ENCODE results near the gene HES7.

HES7 gene

GRCh38 chr17:8119581-8120519, 4.1 kb downstream of the HES7 start:
- Histone ChIP-seq H3K9me3 (ENCODE audit: control insufficient read depth, low read length) (no peaks in the 10 kb centered on the region), H3K4me3 (ENCODE audit: extremely low read depth, insufficient read depth, low read length, poor library complexity, severe bottlenecking) (peak overlapping the region; percentile 66), H3K36me3 (ENCODE audit: control insufficient read depth, insufficient read depth, low read length) (no peaks in the 10 kb centered on the region), H3K4me1 (ENCODE audit: control insufficient read depth, insufficient read depth, low read length, poor library complexity, severe bottlenecking) (peaks cover 20% of the 10 kb centered on the region), H3K27ac (ENCODE audit: low read depth, low read length, severe bottlenecking) (no peak overlapping the region)
- WGBS, 2 experiments (ENCODE audit: insufficient coverage in 2 of 2) = 1% methylated on average over 14 to 17 of the region's 28 CpGs

GRCh38 chr17:8118769-8119580, 4.9 kb downstream of the HES7 start:
- WGBS, 2 experiments (ENCODE audit: insufficient coverage in 2 of 2) = 0% methylated on average over 27 to 30 of the region's 38 CpGs
- Histone ChIP-seq H3K9me3 (ENCODE audit: control insufficient read depth, low read length) (no peaks in the 10 kb centered on the region), H3K36me3 (ENCODE audit: control insufficient read depth, insufficient read depth, low read length) (no peaks in the 10 kb centered on the region), H3K27ac (ENCODE audit: low read depth, low read length, severe bottlenecking) (peak overlapping the region; percentile 23), H3K4me1 (ENCODE audit: control insufficient read depth, insufficient read depth, low read length, poor library complexity, severe bottlenecking) (peaks cover 11% of the 10 kb centered on the region), H3K4me3 (ENCODE audit: extremely low read depth, insufficient read depth, low read length, poor library complexity, severe bottlenecking) (peak overlapping the region; percentile 51)

- H3K36me3 ChIP-seq (ENCODE audit: control insufficient read depth, insufficient read depth, low read length) = no peaks in the 10 kb centered on the region
- peak within 1 kb of the TSS; percentile 23 for H3K27ac ChIP-seq (ENCODE audit: low read depth, low read length, severe bottlenecking)
- no peaks in the 10 kb centered on the region for H3K9me3 ChIP-seq (ENCODE audit: control insufficient read depth, low read length)
- WGBS, 2 experiments (ENCODE audit: insufficient coverage in 2 of 2) = 1 to 3% methylated on average over 28 to 30 of the region's 33 CpGs
- peaks cover 3% of the 10 kb centered on the region for H3K4me1 ChIP-seq (ENCODE audit: control insufficient read depth, insufficient read depth, low read length, poor library complexity, severe bottlenecking)
- H3K4me3 ChIP-seq (ENCODE audit: extremely low read depth, insufficient read depth, low read length, poor library complexity, severe bottlenecking) = peak within 1 kb of the TSS; percentile 51
Measured at GRCh38 chr17:8117980-8118768, 5.7 kb downstream of the HES7 start, which contains the start of gene ALOXE3. TSS of gene ALOXE3 (minus strand) at chr17:8118514. CDS start at chr17:8117990, 524 bp downstream.

- Histone ChIP-seq H3K9me3 (ENCODE audit: control insufficient read depth, low read length) (no peaks in the 10 kb centered on the region), H3K27ac (ENCODE audit: low read depth, low read length, severe bottlenecking) (no peak overlapping the region), H3K36me3 (ENCODE audit: control insufficient read depth, insufficient read depth, low read length) (no peaks in the 10 kb centered on the region), H3K4me1 (ENCODE audit: control insufficient read depth, insufficient read depth, low read length, poor library complexity, severe bottlenecking) (peaks cover 3% of the 10 kb centered on the region), H3K4me3 (ENCODE audit: extremely low read depth, insufficient read depth, low read length, poor library complexity, severe bottlenecking) (peak overlapping the region; percentile 51)
- 5 to 7% methylated on average over 14 to 15 of the region's 18 CpGs for WGBS, 2 experiments (ENCODE audit: insufficient coverage in 2 of 2)
Measured at GRCh38 chr17:8117367-8117979, 6.4 kb downstream of the HES7 start.

GRCh38 chr17:8116776-8117175, 7.1 kb downstream of the HES7 start:
- no peak overlapping the region for H3K27ac ChIP-seq (ENCODE audit: low read depth, low read length, severe bottlenecking)
- peaks cover 3% of the 10 kb centered on the region for H3K4me1 ChIP-seq (ENCODE audit: control insufficient read depth, insufficient read depth, low read length, poor library complexity, severe bottlenecking)
- 69 to 79% methylated on average over 17 to 18 of the region's 18 CpGs for WGBS, 2 experiments (ENCODE audit: insufficient coverage in 2 of 2)
- no peaks in the 10 kb centered on the region for H3K36me3 ChIP-seq (ENCODE audit: control insufficient read depth, insufficient read depth, low read length)
- H3K4me3 ChIP-seq (ENCODE audit: extremely low read depth, insufficient read depth, low read length, poor library complexity, severe bottlenecking) = no peak overlapping the region
- H3K9me3 ChIP-seq (ENCODE audit: control insufficient read depth, low read length) = no peaks in the 10 kb centered on the region

GRCh38 chr17:8110907-8111306, 13.0 kb downstream of the HES7 start:
- Histone ChIP-seq H3K9me3 (ENCODE audit: control insufficient read depth, low read length) (no peaks in the 10 kb centered on the region), H3K36me3 (ENCODE audit: control insufficient read depth, insufficient read depth, low read length) (no peaks in the 10 kb centered on the region), H3K4me3 (ENCODE audit: extremely low read depth, insufficient read depth, low read length, poor library complexity, severe bottlenecking) (no peak overlapping the region), H3K27ac (ENCODE audit: low read depth, low read length, severe bottlenecking) (no peak overlapping the region), H3K4me1 (ENCODE audit: control insufficient read depth, insufficient read depth, low read length, poor library complexity, severe bottlenecking) (peaks cover 5% of the 10 kb centered on the region)
- 89 to 91% methylated on average over 6 of the region's 6 CpGs for WGBS, 2 experiments (ENCODE audit: insufficient coverage in 2 of 2)

- Histone ChIP-seq H3K27ac (ENCODE audit: low read depth, low read length, severe bottlenecking) (no peak overlapping the region), H3K36me3 (ENCODE audit: control insufficient read depth, insufficient read depth, low read length) (no peaks in the 10 kb centered on the region), H3K4me1 (ENCODE audit: control insufficient read depth, insufficient read depth, low read length, poor library complexity, severe bottlenecking) (peaks cover 5% of the 10 kb centered on the region), H3K9me3 (ENCODE audit: control insufficient read depth, low read length) (no peaks in the 10 kb centered on the region), H3K4me3 (ENCODE audit: extremely low read depth, insufficient read depth, low read length, poor library complexity, severe bottlenecking) (no peak overlapping the region)
- 26 to 40% methylated on average over 7 to 10 of the region's 10 CpGs for WGBS, 2 experiments (ENCODE audit: insufficient coverage in 2 of 2)
Measured at GRCh38 chr17:8110456-8110804, 13.5 kb downstream of the HES7 start.

GRCh38 chr17:8109661-8110455, 14.0 kb downstream of the HES7 start:
- peaks cover 5% of the 10 kb centered on the region for H3K4me1 ChIP-seq (ENCODE audit: control insufficient read depth, insufficient read depth, low read length, poor library complexity, severe bottlenecking)
- H3K9me3 ChIP-seq (ENCODE audit: control insufficient read depth, low read length) = no peaks in the 10 kb centered on the region
- 29 to 39% methylated on average over 48 to 54 of the region's 63 CpGs for WGBS, 2 experiments (ENCODE audit: insufficient coverage in 2 of 2)
- H3K36me3 ChIP-seq (ENCODE audit: control insufficient read depth, insufficient read depth, low read length) = no peaks in the 10 kb centered on the region
- no peak overlapping the region for H3K4me3 ChIP-seq (ENCODE audit: extremely low read depth, insufficient read depth, low read length, poor library complexity, severe bottlenecking)
- H3K27ac ChIP-seq (ENCODE audit: low read depth, low read length, severe bottlenecking) = no peak overlapping the region

- Histone ChIP-seq H3K36me3 (ENCODE audit: control insufficient read depth, insufficient read depth, low read length) (no peaks in the 10 kb centered on the region), H3K27ac (ENCODE audit: low read depth, low read length, severe bottlenecking) (no peak overlapping the region), H3K4me1 (ENCODE audit: control insufficient read depth, insufficient read depth, low read length, poor library complexity, severe bottlenecking) (peaks cover 5% of the 10 kb centered on the region), H3K9me3 (ENCODE audit: control insufficient read depth, low read length) (no peaks in the 10 kb centered on the region), H3K4me3 (ENCODE audit: extremely low read depth, insufficient read depth, low read length, poor library complexity, severe bottlenecking) (no peak overlapping the region)
- WGBS, 2 experiments (ENCODE audit: insufficient coverage in 2 of 2) = 91 to 92% methylated on average over 31 to 32 of the region's 33 CpGs
Measured at GRCh38 chr17:8108972-8109660, 14.8 kb downstream of the HES7 start.

All from mesodermal cell (in vitro differentiated cells).